DOHH2 (cell line): ENCODE data around the gene ZCCHC18.
"Not testable (repeated sequence)": the region's sequence is repeated elsewhere in the genome, so short reads cannot be mapped to it uniquely, and the experiment has no call there.

Experiments
- H3F3A ChIP-seq: fragments of 200-600 bp; sonication (generic), shearing (Covaris generic); 2 replicates; pipeline ENCODE4 v1.6.0; 2016; ENCODE audit warnings: antibody characterized with exemption, mild to moderate bottlenecking; ENCODE audit not compliant: control insufficient read depth, insufficient read depth
- H3K27ac ChIP-seq: fragments of 200-600 bp; sonication (generic); 2 replicates; pipeline ENCODE4 v1.5.1; 2014; ENCODE audit warnings: low read depth, mild to moderate bottlenecking, low read length, moderate library complexity
- H3K27me3 ChIP-seq: fragments of 200-600 bp; sonication (generic); 2 replicates; pipeline ENCODE4 v1.6.1; 2014; ENCODE audit warnings: mild to moderate bottlenecking, low read length, mixed read lengths; ENCODE audit not compliant: control insufficient read depth
- H3K36me3 ChIP-seq: fragments of 200-600 bp; sonication (generic); 2 replicates; pipeline ENCODE4 v1.6.1; 2014; ENCODE audit warnings: mild to moderate bottlenecking, low read length, moderate library complexity, mixed read lengths; ENCODE audit not compliant: control insufficient read depth
- H3K4me1 ChIP-seq: fragments of 200-600 bp; sonication (generic); 2 replicates; pipeline ENCODE4 v1.6.1; 2014; ENCODE audit warnings: mild to moderate bottlenecking, low read length, mixed read lengths; ENCODE audit not compliant: control insufficient read depth
- H3K4me2 ChIP-seq: fragments of 200-600 bp; sonication (generic); 2 replicates; pipeline ENCODE4 v1.6.0; 2014; ENCODE audit warnings: mild to moderate bottlenecking, low read length, moderate library complexity
- H3K4me3 ChIP-seq: fragments of 200-600 bp; sonication (generic); 2 replicates; pipeline ENCODE4 v1.5.1; 2014; ENCODE audit warnings: mild to moderate bottlenecking, low read length, mixed read lengths
- H3K79me2 ChIP-seq: fragments of 200-600 bp; sonication (generic); 2 replicates; pipeline ENCODE4 v1.6.1; 2014; ENCODE audit warnings: mild to moderate bottlenecking, low read length, mixed read lengths; ENCODE audit not compliant: control insufficient read depth
- H3K9me2 ChIP-seq: fragments of 200-600 bp; sonication (generic); replicated peaks from 2 replicates; pipeline ENCODE4 v1.6.1; 2014; ENCODE audit warnings: mild to moderate bottlenecking, low read length, mixed read lengths; ENCODE audit not compliant: control insufficient read depth
- H3K9me3 ChIP-seq: fragments of 200-600 bp; sonication (generic); 2 replicates; pipeline ENCODE4 v1.6.1; 2014; ENCODE audit warnings: antibody characterized with exemption, low read length, mixed read lengths; ENCODE audit not compliant: control insufficient read depth, insufficient read depth
- H4K20me1 ChIP-seq: fragments of 200-600 bp; sonication (generic); 2 replicates; pipeline ENCODE4 v1.6.0; 2014; ENCODE audit warnings: low read depth, mild to moderate bottlenecking, antibody characterized with exemption, low read length, moderate library complexity; ENCODE audit not compliant: control insufficient read depth, insufficient read depth
- EZH2phosphoT487 ChIP-seq: fragments of 200-600 bp; sonication (generic); IDR thresholded peaks from 2 replicates; pipeline ENCODE4 v1.6.1; 2017; ENCODE audit warnings: borderline replicate concordance, mild to moderate bottlenecking, antibody characterized with exemption, low read length, moderate library complexity, mixed read lengths
- TF ChIP-seq, protein P1 (sequence below): fragments of 200-600 bp; sonication (generic); IDR thresholded peaks from one replicate; pipeline ENCODE4 v1.5.1; 2014; ENCODE audit warnings: antibody characterized with exemption, mild to moderate bottlenecking, low read depth, low read length; ENCODE audit not compliant: poor library complexity, severe bottlenecking

ZCCHC18 gene

DNA sequence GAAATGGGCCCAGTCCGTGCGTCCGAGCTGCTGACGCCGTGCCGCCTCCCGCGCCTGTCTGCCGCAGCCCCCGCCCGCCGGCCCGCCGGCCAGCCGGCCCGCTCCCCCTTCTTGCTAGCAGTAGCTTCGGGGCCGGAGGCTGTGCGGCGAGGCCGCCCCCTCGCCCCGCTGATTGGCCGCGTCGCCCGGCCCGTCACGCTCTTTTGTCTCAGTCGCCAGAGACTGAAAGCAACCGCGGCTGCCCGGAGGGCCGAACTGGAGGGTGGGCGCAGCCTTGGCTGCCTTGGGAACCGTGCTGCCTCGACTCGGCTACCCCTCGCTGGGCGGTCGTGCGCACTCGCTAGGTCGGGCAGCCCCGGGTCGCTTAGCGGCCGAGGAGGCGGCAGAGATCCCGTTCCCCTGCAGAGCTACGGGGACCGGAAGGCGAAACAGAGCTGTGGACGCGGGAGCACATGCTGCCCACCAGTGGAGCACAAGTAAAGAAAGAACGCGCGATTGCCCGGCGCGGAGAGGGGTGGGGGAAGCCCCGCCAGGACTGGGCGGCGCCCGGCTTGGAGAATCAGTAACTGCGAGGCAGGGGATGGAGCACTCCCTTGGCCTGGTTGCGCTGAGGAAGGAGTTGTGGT, at the start of gene ZCCHC18:
Gene ZCCHC18 (plus strand): TSS at position 198 of the 626 bp plus-strand sequence. CDS start 1,589 bp downstream, outside the sequence.
- Histone ChIP-seq H3K4me2 (peak within 1 kb of the TSS; percentile 79), H3F3A (no peaks in the 10 kb centered on the region), H3K9me3 (no peaks in the 10 kb centered on the region), H3K4me3 (peak within 1 kb of the TSS; percentile 77), H4K20me1 (no peaks in the 10 kb centered on the region), H3K36me3 (no peaks in the 10 kb centered on the region), H3K4me1 (peaks cover 24% of the 10 kb centered on the region), H3K27ac (peak within 1 kb of the TSS; percentile 44), H3K9me2 (no peaks in the 10 kb centered on the region), H3K27me3 (no peaks in the 10 kb centered on the region), H3K79me2 (peaks cover 5% of the 10 kb centered on the region; the same call in 1 of the 2 replicates)
- TF ChIP-seq EZH2phosphoT487: no peak

DNA sequence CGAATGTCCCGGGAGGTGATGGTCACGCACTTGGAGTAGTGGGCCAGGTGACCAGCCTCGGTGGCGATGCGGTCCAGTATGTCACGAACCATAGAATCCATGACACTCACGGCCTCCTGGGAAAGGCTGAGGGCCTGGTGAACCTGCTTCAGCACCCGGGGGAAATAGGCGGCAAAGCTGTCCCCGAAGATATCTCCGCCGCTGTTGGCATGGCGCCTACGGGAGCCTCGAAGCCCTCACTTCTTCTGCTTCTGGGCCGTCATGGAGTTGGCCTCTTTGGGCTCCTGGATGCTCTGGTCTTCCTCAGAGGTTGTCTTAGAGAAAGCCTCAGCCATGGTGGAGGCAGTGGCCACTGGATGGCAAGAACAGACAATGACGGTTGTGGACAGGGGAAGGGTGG, 49.7 kb upstream of the ZCCHC18 start:
- H3K9me3 ChIP-seq, H3K4me2 ChIP-seq, H3K36me3 ChIP-seq, H3K9me2 ChIP-seq, H3K4me3 ChIP-seq, H4K20me1 ChIP-seq, H3K4me1 ChIP-seq, H3K27ac ChIP-seq, H3K27me3 ChIP-seq, H3K79me2 ChIP-seq, H3F3A ChIP-seq: not testable (repeated sequence)

DNA sequence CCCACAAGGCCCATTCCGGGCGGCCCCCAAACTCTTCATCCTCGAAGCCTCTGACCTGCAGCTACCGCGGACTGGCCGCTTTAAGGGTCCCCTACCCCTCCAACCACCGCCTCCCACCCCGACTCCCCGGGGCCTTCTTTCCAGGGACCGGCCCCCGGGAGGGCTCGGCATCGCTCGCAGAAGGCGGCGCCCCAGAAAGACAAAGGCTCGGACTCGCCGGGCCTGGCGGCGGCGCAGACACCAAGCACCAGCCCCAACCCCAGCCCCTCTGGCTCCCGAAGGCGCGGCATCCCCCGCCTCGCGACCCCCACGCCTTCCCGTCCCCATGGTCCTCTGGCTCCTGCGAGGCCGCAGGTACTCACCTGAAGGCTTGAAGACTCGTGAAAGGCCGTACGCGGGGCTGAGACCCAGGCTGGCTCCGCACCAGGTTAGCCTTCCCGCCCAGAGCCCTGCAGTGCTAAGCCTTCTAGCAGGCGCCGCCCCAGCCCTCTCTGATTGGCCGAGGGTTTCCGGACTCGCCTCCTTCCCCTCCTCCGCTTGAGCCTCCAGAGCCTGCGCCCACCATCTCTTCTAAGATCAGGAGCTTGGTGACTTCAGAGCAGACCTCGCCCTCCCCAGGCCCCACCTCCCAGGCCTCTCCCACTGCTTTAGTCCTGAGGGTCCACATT, 36.4 kb upstream of the ZCCHC18 start, which contains the start of gene TMSB15C:
Gene TMSB15C (minus strand): TSS at position 459 of the 668 bp plus-strand sequence.
- H3K4me3 ChIP-seq, H3K9me2 ChIP-seq, H3K79me2 ChIP-seq, H3K27me3 ChIP-seq, H4K20me1 ChIP-seq, H3K4me2 ChIP-seq, H3K4me1 ChIP-seq, H3F3A ChIP-seq, H3K9me3 ChIP-seq, H3K27ac ChIP-seq, H3K36me3 ChIP-seq: not testable (repeated sequence)

DNA sequence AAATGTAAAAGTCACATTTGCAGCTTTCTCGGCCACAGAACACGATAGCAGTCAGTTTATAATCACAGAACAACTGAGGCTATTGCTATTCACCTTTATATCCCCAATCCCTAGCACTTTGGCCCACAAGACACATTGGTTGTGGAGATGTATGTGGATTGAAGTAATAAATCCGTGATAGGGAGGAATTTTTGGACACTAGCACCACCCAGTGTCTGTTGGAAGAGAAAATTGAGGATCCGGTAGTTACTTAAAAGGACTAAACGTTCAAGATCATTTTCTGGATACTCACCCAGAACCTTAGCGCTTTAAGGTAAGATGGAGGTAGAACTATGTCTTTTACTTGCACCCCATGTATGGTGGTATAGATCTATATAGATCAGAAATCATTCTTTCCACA, 34.5 kb upstream of the ZCCHC18 start:
- H3K79me2 ChIP-seq, H3K9me3 ChIP-seq, H3K36me3 ChIP-seq: not testable (repeated sequence)

DNA sequence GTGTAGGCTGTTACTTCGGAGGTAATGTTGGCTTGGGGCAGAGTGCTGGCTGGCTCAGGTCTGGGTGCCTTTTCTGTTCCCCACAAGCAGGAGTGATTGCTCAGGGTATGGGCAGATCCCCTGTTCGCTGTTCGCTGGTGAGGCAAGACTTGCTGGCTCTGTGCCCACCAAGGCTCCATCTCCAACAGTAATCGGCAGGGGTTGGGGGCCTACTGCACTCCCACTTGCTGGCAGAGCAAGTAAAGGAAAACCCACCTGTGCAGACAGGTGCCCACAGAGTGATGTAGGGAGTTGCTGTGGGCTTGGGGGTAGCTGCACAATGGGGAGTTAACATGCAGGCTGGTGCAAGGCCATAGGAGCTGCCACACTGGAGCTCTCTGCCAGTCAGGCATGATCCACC, 28.3 kb upstream of the ZCCHC18 start:
- Histone ChIP-seq H3K9me3 (no peaks in the 10 kb centered on the region), H3K4me1 (no peaks in the 10 kb centered on the region), H3K9me2 (no peaks in the 10 kb centered on the region), H3K27ac (no peak overlapping the region), H3K27me3 (no peaks in the 10 kb centered on the region), H3K36me3 (no peaks in the 10 kb centered on the region), H4K20me1 (no peaks in the 10 kb centered on the region), H3F3A (no peaks in the 10 kb centered on the region), H3K4me3 (no peak overlapping the region), H3K79me2 (no peaks in the 10 kb centered on the region), H3K4me2 (no peak overlapping the region)
- no peak for TF ChIP-seq EZH2phosphoT487
- TF ChIP-seq, protein P1, sequence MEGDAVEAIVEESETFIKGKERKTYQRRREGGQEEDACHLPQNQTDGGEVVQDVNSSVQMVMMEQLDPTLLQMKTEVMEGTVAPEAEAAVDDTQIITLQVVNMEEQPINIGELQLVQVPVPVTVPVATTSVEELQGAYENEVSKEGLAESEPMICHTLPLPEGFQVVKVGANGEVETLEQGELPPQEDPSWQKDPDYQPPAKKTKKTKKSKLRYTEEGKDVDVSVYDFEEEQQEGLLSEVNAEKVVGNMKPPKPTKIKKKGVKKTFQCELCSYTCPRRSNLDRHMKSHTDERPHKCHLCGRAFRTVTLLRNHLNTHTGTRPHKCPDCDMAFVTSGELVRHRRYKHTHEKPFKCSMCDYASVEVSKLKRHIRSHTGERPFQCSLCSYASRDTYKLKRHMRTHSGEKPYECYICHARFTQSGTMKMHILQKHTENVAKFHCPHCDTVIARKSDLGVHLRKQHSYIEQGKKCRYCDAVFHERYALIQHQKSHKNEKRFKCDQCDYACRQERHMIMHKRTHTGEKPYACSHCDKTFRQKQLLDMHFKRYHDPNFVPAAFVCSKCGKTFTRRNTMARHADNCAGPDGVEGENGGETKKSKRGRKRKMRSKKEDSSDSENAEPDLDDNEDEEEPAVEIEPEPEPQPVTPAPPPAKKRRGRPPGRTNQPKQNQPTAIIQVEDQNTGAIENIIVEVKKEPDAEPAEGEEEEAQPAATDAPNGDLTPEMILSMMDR: no peak

More for the DNA sequence above, 34.5 kb upstream of the ZCCHC18 start:
- H3K27ac ChIP-seq, H3K4me2 ChIP-seq, H3K4me3 ChIP-seq, H3K4me1 ChIP-seq, H3K27me3 ChIP-seq, H3F3A ChIP-seq, H4K20me1 ChIP-seq, H3K9me2 ChIP-seq: not testable (repeated sequence)
